H1 (cell line): ENCODE data around the gene CACNA2D4. TPM values are rescaled to one million over a fixed set of nuclear protein-coding genes. Genes with fewer than 3 reads are reported as not detected.

Source experiments
- CTCF ChIA-PET: fragments of 300-600 bp; sonication (Branson Sonifier 250); formaldehyde crosslinking; loops from one replicate; lab custom pipeline; 2021; ENCODE audit not compliant: partially characterized antibody; lab: Charles Lee
- POLR2A ChIA-PET: fragments of 300-600 bp; sonication (Branson Sonifier 250); formaldehyde crosslinking; loops from one replicate; lab custom pipeline; 2021; ENCODE audit warnings: inconsistent platforms; ENCODE audit not compliant: partially characterized antibody; lab: Charles Lee
- DNase-seq, 2 experiments: peaks; one replicate each; pipeline versions ENCODE4 v3.0.0 to v3.0.0-alpha.2; 2010 to 2022; ENCODE audit warnings: low spot score in 2 of 2, low read depth in 1 of 2, mixed read lengths in 1 of 2
- FAIRE-seq: peaks from 2 replicates; lab custom pipeline; 2011; peaks lifted over from hg19 to GRCh38; lab: Jason Lieb, UNC
- H2AFZ ChIP-seq: 2 replicates; pipeline ENCODE4 v1.8.1; 2012; ENCODE audit warnings: low read length, inconsistent platforms
- H2AK5ac ChIP-seq: 2 replicates; pipeline ENCODE4 v1.6.1; 2013; ENCODE audit warnings: low read depth, low read length
- H2BK120ac ChIP-seq: replicated peaks from 2 replicates; pipeline ENCODE3; 2013; ENCODE audit warnings: low read depth, low read length, inconsistent platforms
- H2BK12ac ChIP-seq: 2 replicates; pipeline ENCODE4 v1.6.1; 2013; ENCODE audit warnings: low read depth, low read length
- H2BK15ac ChIP-seq: 2 replicates; pipeline ENCODE4 v1.6.1; 2013; ENCODE audit warnings: low read length
- H2BK20ac ChIP-seq: 2 replicates; pipeline ENCODE4 v1.6.1; 2013; ENCODE audit warnings: low read length
- H2BK5ac ChIP-seq: 2 replicates; pipeline ENCODE4 v1.6.1; 2013; ENCODE audit warnings: low read depth, low read length
- H3K14ac ChIP-seq: 2 replicates; pipeline ENCODE4 v1.6.1; 2013; ENCODE audit warnings: inconsistent platforms; ENCODE audit not compliant: insufficient read length
- H3K18ac ChIP-seq: 2 replicates; pipeline ENCODE4 v1.6.1; 2013; ENCODE audit warnings: low read length; ENCODE audit errors: extremely low read depth
- H3K23ac ChIP-seq: 2 replicates; pipeline ENCODE4 v1.6.1; 2013; ENCODE audit warnings: inconsistent platforms; ENCODE audit not compliant: insufficient read length
- H3K23me2 ChIP-seq: 2 replicates; pipeline ENCODE4 v1.6.1; 2013; ENCODE audit warnings: low read depth, low read length
- H3K27ac ChIP-seq: 2 replicates; pipeline ENCODE4 v1.6.1; 2011; ENCODE audit warnings: low read depth, low read length, inconsistent platforms
- H3K27me3 ChIP-seq, 4 experiments: replicated peaks in 1 of 4; 1 replicate in 1 of 4; 2 replicates in 3 of 4; pipeline versions ENCODE4 v1.6.1 to v1.8.1; 2011 to 2013; ENCODE audit warnings: low read length in 3 of 4, mild to moderate bottlenecking in 3 of 4, inconsistent platforms in 2 of 4, mixed read lengths in 2 of 4, moderate library complexity in 1 of 4; ENCODE audit not compliant: control insufficient read depth in 3 of 4, insufficient read depth in 3 of 4; ENCODE audit errors: extremely low read depth in 1 of 4
- H3K36me3 ChIP-seq, 4 experiments: 2 replicates each; pipeline versions ENCODE4 v1.6.1 to v1.8.1; 2011 to 2013; ENCODE audit warnings: mild to moderate bottlenecking in 4 of 4, low read length in 3 of 4, moderate library complexity in 2 of 4, control low read depth in 1 of 4, inconsistent platforms in 1 of 4; ENCODE audit not compliant: insufficient read depth in 4 of 4, control insufficient read depth in 2 of 4
- H3K4ac ChIP-seq: replicated peaks from 2 replicates; pipeline ENCODE3; 2013; ENCODE audit warnings: low read length, low read depth, mixed read lengths, inconsistent platforms; ENCODE audit not compliant: insufficient read length
- H3K4me1 ChIP-seq, 4 experiments: replicated peaks in 1 of 4; 1 replicate in 1 of 4; 2 replicates in 3 of 4; pipeline versions ENCODE4 v1.6.1 to v1.8.1; 2011 to 2013; ENCODE audit warnings: low read length in 3 of 4, inconsistent platforms in 2 of 4, mixed read lengths in 1 of 4; ENCODE audit not compliant: insufficient read depth in 4 of 4, control insufficient read depth in 3 of 4
- H3K4me2 ChIP-seq, 2 experiments: 2 replicates each; pipeline versions ENCODE4 v1.6.1 to v1.8.1; 2011 to 2013; ENCODE audit warnings: low read depth in 2 of 2, low read length in 2 of 2, control low read depth in 1 of 2, inconsistent platforms in 1 of 2, mild to moderate bottlenecking in 1 of 2; ENCODE audit not compliant: insufficient read depth in 1 of 2
- H3K4me3 ChIP-seq, 4 experiments: fragments of 200-600, 300-600 bp in 1 of 4; sonication (generic), shearing (Covaris generic), sonication (Bioruptor Twin) in 1 of 4; 2 replicates each; pipeline versions ENCODE4 v1.5.1 to v1.8.1; 2011 to 2016; ENCODE audit warnings: low read length in 4 of 4, low read depth in 3 of 4, control low read depth in 2 of 4, inconsistent platforms in 2 of 4, mild to moderate bottlenecking in 2 of 4, mixed read lengths in 1 of 4, moderate library complexity in 1 of 4; ENCODE audit not compliant: insufficient read depth in 2 of 4; ENCODE audit errors: extremely low read depth in 1 of 4
- H3K56ac ChIP-seq: replicated peaks from 2 replicates; pipeline ENCODE3; 2013; ENCODE audit warnings: low read depth, mild to moderate bottlenecking, mixed read lengths, low read length, inconsistent platforms; ENCODE audit not compliant: insufficient read length
- H3K79me1 ChIP-seq: 2 replicates; pipeline ENCODE4 v1.6.1; 2013; ENCODE audit warnings: low read depth, low read length, control low read depth
- H3K79me2 ChIP-seq, 2 experiments: 2 replicates each; pipeline versions ENCODE4 v1.6.1 to v1.8.1; 2012 to 2013; ENCODE audit warnings: low read length in 2 of 2, mild to moderate bottlenecking in 2 of 2, inconsistent platforms in 1 of 2; ENCODE audit not compliant: insufficient read depth in 2 of 2, control insufficient read depth in 1 of 2
- H3K9ac ChIP-seq, 4 experiments: replicated peaks in 1 of 4; 1 replicate in 1 of 4; 2 replicates in 3 of 4; pipeline versions ENCODE4 v1.6.1 to v1.8.1; 2011 to 2013; ENCODE audit warnings: low read depth in 3 of 4, low read length in 3 of 4, control low read depth in 2 of 4, mild to moderate bottlenecking in 2 of 4, moderate library complexity in 2 of 4, inconsistent platforms in 1 of 4; ENCODE audit errors: extremely low read depth in 1 of 4
- H3K9me3 ChIP-seq, 2 experiments: 2 replicates each; pipeline versions ENCODE4 v1.6.1 to v1.8.1; 2012 to 2013; ENCODE audit warnings: mild to moderate bottlenecking in 2 of 2, moderate library complexity in 2 of 2, control low read depth in 1 of 2, inconsistent platforms in 1 of 2, low read depth in 1 of 2, low read length in 1 of 2, mixed read lengths in 1 of 2; ENCODE audit not compliant: insufficient read depth in 2 of 2
- H4K20me1 ChIP-seq, 2 experiments: replicated peaks in 1 of 2; 2 replicates each; pipeline versions ENCODE3 to v1.8.1; 2011 to 2013; ENCODE audit warnings: inconsistent platforms in 2 of 2, low read length in 2 of 2, mild to moderate bottlenecking in 1 of 2; ENCODE audit not compliant: insufficient read depth in 2 of 2, control insufficient read depth in 1 of 2
- H4K5ac ChIP-seq: 2 replicates; pipeline ENCODE4 v1.6.1; 2013; ENCODE audit warnings: low read length, low read depth, mixed read lengths, inconsistent platforms; ENCODE audit not compliant: insufficient read length
- H4K8ac ChIP-seq: 2 replicates; pipeline ENCODE4 v1.8.0; 2013; ENCODE audit warnings: mild to moderate bottlenecking, moderate library complexity, low read length, inconsistent platforms; ENCODE audit not compliant: insufficient read depth; ENCODE audit errors: extremely low read depth
- H4K91ac ChIP-seq: replicated peaks from 2 replicates; pipeline ENCODE3; 2013; ENCODE audit warnings: low read length, mixed read lengths, inconsistent platforms; ENCODE audit not compliant: insufficient read length
- MAFK ChIP-seq: IDR thresholded peaks from 2 replicates; pipeline ENCODE4 v1.6.1; 2012; ENCODE audit warnings: low read depth, mild to moderate bottlenecking, improper control_type of control experiment, low read length
- MAX ChIP-seq: IDR thresholded peaks from 2 replicates; pipeline ENCODE4 v1.6.1; 2012; ENCODE audit warnings: inconsistent platforms
- RXRA ChIP-seq: IDR thresholded peaks from 2 replicates; pipeline ENCODE4 v1.6.1; 2011; ENCODE audit warnings: low read depth, mild to moderate bottlenecking, low read length, moderate library complexity; ENCODE audit not compliant: insufficient read depth
- SIN3A ChIP-seq, 2 experiments: IDR thresholded peaks in 1 of 2; conservative IDR thresholded peaks in 1 of 2; 2 replicates each; pipeline ENCODE4 v1.6.1; 2011 to 2012; ENCODE audit warnings: low read length in 2 of 2, improper control_type of control experiment in 1 of 2, low read depth in 1 of 2, mild to moderate bottlenecking in 1 of 2
- SIX5 ChIP-seq: IDR thresholded peaks from 2 replicates; pipeline ENCODE4 v1.6.1; 2011; ENCODE audit warnings: mild to moderate bottlenecking, low read depth, low read length
- WGBS, 2 experiments: shearing (Covaris generic) in 1 of 2; methylation state at CpG; one replicate each; pipeline versions ENCODE4 v1.1.6 to v1.1.7; 2013 to 2015; ENCODE audit warnings: low lambda C conversion rate in 2 of 2, mixed read lengths in 2 of 2, inconsistent platforms in 1 of 2, low coverage in 1 of 2, missing lambda C conversion rate in 1 of 2; ENCODE audit not compliant: insufficient replicate concordance in 2 of 2, insufficient coverage in 1 of 2, insufficient read length in 1 of 2; ENCODE audit errors: extremely low coverage in 1 of 2, missing lambda C conversion rate in 1 of 2; 5-methylcytosine and 5-hydroxymethylcytosine counted together
- polyA plus RNA-seq, 7 experiments: library from polyadenylated mRNA; depleted of rRNA in 3 of 7; stranded (reverse) in 5 of 7; unstranded in 2 of 7; fragments of >200 nt in 5 of 7; fragments of 200-250 nt in 2 of 7; gene quantifications; 1 replicate in 5 of 7; 2 replicates in 1 of 7; 4 replicates in 1 of 7; pipeline versions ENCODE4 v1.2.1 to v1.2.3, GENCODE V29; 2011 to 2013; ENCODE audit warnings: missing spikeins in 2 of 7, mixed read lengths in 2 of 7
- total RNA-seq: library from RNA; stranded (reverse); fragmentation: NEBNext Ultra II Directional; extraction: Animal tissue kit (Norgen Biotek cat#: 25700); gene quantifications from 2 replicates; pipeline ENCODE4 v1.2.1, GENCODE V29; 2021

Gene CACNA2D4
- total and polyA plus RNA-seq, 2 of the 8 experiments (the other 6 are each of a cell fraction or from before 2014, with no cell fraction given): 0.44 to 0.88 TPM

DNA sequence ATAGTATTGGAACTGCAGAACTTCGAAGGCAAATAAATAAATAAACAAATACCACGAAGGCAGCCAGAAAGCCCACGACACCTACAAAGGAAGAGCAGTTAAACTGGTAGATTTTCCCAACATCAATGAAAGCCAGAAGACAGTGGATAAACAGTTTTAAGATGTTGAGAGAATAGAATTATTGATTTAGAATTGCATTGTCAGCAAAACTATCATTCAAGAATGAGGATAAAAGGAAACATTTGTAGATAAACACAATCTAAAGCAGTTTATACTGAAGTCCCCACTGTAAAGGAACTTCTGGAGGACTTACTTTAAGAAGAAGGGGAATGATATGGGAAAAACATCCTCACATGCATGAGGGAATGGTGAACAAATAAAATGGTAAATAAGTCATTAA is 29.5 kb downstream of the CACNA2D4 start:
- no peak overlapping the region for H2BK5ac ChIP-seq
- no peak overlapping the region for H3K4me3 ChIP-seq
- no peaks in the 10 kb centered on the region; a peak in 1 of 4 replicates for H3K9me3 ChIP-seq
- no peak overlapping the region for H3K56ac ChIP-seq
- no peak for FAIRE-seq
- H3K9ac ChIP-seq: no peak overlapping the region
- no peaks in the 10 kb centered on the region for H3K27me3 ChIP-seq
- H2AK5ac ChIP-seq: no peak overlapping the region
- TF ChIP-seq SIX5 (no peak), MAX (no peak), SIN3A (conservative IDR thresholded peaks at IDR 0.05 in 1 of 2, IDR thresholded peaks at IDR 0.05 in 1 of 2; ENCODE audit: low read depth in 1 of 2, low read length in 2 of 2) (no peak), MAFK (peak; percentile 87), RXRA (no peak)
- no peaks in the 10 kb centered on the region for H3K79me1 ChIP-seq
- no peak overlapping the region for H2BK15ac ChIP-seq
- ChIA-PET CTCF (interaction anchor here (1.0 kb wide), 1 partner anchor 51 kb away, joined by 3 read pairs; no protein-coding TSS in a partner anchor), POLR2A (no interaction called here)
- H3K4me1 ChIP-seq: no peaks in the 10 kb centered on the region
- no peak for DNase-seq
- no peak overlapping the region for H2AFZ ChIP-seq
- no peak overlapping the region for H3K4ac ChIP-seq
- H3K4me2 ChIP-seq: no peak overlapping the region
- H3K36me3 ChIP-seq: no peaks in the 10 kb centered on the region
- no peak overlapping the region for H4K8ac ChIP-seq
- no peak overlapping the region for H2BK12ac ChIP-seq
- H3K23me2 ChIP-seq: no peaks in the 10 kb centered on the region
- 79% methylated on average over 3 of the region's 3 CpGs; no CpG with 5 or more reads in 1 of the 2 experiments for WGBS, 2 experiments
- H3K14ac ChIP-seq: no peak overlapping the region
- H3K27ac ChIP-seq: no peak overlapping the region
- no peak overlapping the region for H2BK20ac ChIP-seq
- no peak overlapping the region for H4K5ac ChIP-seq
- no peak overlapping the region for H2BK120ac ChIP-seq
- H3K18ac ChIP-seq: no peak overlapping the region
- no peak overlapping the region for H3K23ac ChIP-seq
- H4K91ac ChIP-seq: no peak overlapping the region
- H4K20me1 ChIP-seq: no peaks in the 10 kb centered on the region
- H3K79me2 ChIP-seq: no peaks in the 10 kb centered on the region
